ENCODE results near the gene SRGAP1. TPM values are rescaled to one million over a fixed set of nuclear protein-coding genes. Genes with fewer than 3 reads are reported as not detected.
A peak's percentile ranks its signal among the peaks of the same experiment; 100 is the strongest.

The SRGAP1 gene
- total and polyA plus RNA-seq, 2 of the 4 experiments (the other 2 are of a cell fraction) = 10.0 to 10.2 TPM

DNA sequence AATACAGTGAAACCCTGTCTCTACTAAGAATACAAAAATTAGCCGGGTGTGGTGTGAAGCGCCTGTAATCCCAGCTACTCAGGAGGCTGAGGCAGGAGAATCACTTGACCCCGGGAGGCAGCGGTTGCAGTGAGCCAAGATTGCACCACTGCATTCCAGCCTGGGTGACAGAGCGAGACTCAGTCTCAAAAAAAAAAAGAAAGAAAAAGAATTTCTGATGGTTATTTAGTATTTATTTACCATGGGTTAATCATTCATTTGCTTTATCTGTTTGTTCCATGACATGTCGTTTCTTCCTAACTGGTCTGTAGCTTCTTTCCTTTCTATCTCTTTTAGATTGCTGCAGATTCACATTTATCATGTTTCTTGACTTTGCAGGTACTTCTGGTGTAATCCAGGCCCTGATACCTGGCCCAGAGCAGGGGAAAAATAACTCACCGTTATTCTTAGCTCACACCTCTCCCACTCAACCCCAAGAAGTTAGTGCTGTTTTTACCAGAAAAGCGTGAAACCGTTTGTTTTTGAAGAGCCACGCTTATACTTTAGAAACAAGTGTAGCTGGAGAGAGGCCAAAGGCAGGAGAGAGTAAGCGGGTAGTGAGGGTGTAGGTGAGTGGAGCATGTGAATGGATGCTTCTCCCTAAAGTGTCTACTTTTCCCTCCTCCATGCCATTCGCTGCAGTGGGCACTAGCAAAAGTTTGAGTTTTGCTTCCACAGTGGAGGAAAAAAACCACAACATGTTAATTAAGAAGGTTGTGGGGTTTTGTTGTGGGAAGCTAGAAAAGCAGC lies 45.4 kb downstream of the SRGAP1 start:
- no peak for TF ChIP-seq FOS (IDR thresholded peaks at IDR 0.05; ENCODE audit: low read depth, low read length)
- TF ChIP-seq CEBPB (IDR thresholded peaks at IDR 0.05; ENCODE audit: low read depth, low read length) = peak; percentile 23; the same call in 1 of the 2 replicates
- POLR2A ChIA-PET (ENCODE audit: unreplicated experiment) = no interaction called here
- peak overlapping the region; percentile 22; the same call in 1 of the 2 replicates for H3K27ac ChIP-seq (ENCODE audit: insufficient read depth, low read length)

More for the DNA sequence above, 45.4 kb downstream of the SRGAP1 start:
- H4K20me1 ChIP-seq (ENCODE audit: insufficient read depth, low read length) = peaks cover 72% of the 10 kb centered on the region
- H2BK20ac ChIP-seq (ENCODE audit: low read depth, low read length) = no peak overlapping the region
- no peak overlapping the region for H4K91ac ChIP-seq (ENCODE audit: insufficient read depth, low read depth, low read length)
- H3K4me2 ChIP-seq (ENCODE audit: low read depth, low read length) = no peak overlapping the region
- ATAC-seq (ENCODE audit: low read depth) (peak; percentile 15), DNase-seq (no peak)
- no peak overlapping the region for H3K4ac ChIP-seq (ENCODE audit: low read depth, low read length)
- no CpG with 5 or more reads among the region's 12 CpGs for WGBS, 2 experiments (ENCODE audit: extremely low coverage in 2 of 2, insufficient read length in 1 of 2)
- no peaks in the 10 kb centered on the region for H3K9me3 ChIP-seq (ENCODE audit: control insufficient read depth, insufficient read depth, low read length)
- in situ Hi-C loops (cut with MboI; ENCODE audit: low sequenced_read_pairs) = no loop called here
- H4K5ac ChIP-seq (ENCODE audit: low read depth, low read length) = no peak overlapping the region
- intact Hi-C loops (cut with micrococcal nuclease) = no loop called here
- no peak overlapping the region for H3K14ac ChIP-seq (replicated peaks; ENCODE audit: low read depth, low read length)
- H2AK9ac ChIP-seq (replicated peaks; ENCODE audit: low read depth, low read length, poor library complexity) = no peak overlapping the region
- no peak overlapping the region for H3K9ac ChIP-seq (ENCODE audit: low read depth, low read length)
- H3K18ac ChIP-seq (ENCODE audit: low read depth, low read length) = no peak overlapping the region; the same call in 1 of the 2 replicates
- peaks cover 18% of the 10 kb centered on the region for H3K4me1 ChIP-seq (ENCODE audit: control insufficient read depth, insufficient read depth, low read length)
- no peak overlapping the region for H3K56ac ChIP-seq (ENCODE audit: extremely low read depth, insufficient read depth, low read length)
- no peak overlapping the region for H3K23ac ChIP-seq (ENCODE audit: low read depth, low read length)
- peaks cover 28 to 78% of the 10 kb centered on the region in 2 experiments for H3K79me1 ChIP-seq (ENCODE audit: low read depth in 1 of 2, low read length in 2 of 2)
- no peak overlapping the region for H2BK15ac ChIP-seq (ENCODE audit: low read depth, low read length)
- H3K36me3 ChIP-seq (ENCODE audit: control insufficient read depth, insufficient read depth, low read length) = peaks cover 12% of the 10 kb centered on the region
- H4K8ac ChIP-seq (ENCODE audit: low read depth in 2 of 2, low read length in 2 of 2) = no peak overlapping the region
- BruUV-seq (replicated peaks) = no TSS peak
- H3K27me3 ChIP-seq (ENCODE audit: control insufficient read depth, insufficient read depth, low read length) = no peaks in the 10 kb centered on the region
- peaks cover 17% of the 10 kb centered on the region for H3K9me1 ChIP-seq (ENCODE audit: insufficient read depth, low read length)
- dilution Hi-C loops (cut with HindIII; ENCODE audit: low sequenced_read_pairs, unreplicated experiment) = no loop called here
- H3K4me3 ChIP-seq (ENCODE audit: insufficient read depth, low read depth, low read length) = no peak overlapping the region
- no peak overlapping the region for H2BK5ac ChIP-seq (ENCODE audit: low read depth, low read length, poor library complexity, severe bottlenecking)
- CTCF ChIA-PET = interaction anchor here (0.6 to 1.0 kb wide), 2 partner anchors 39 to 47 kb away, joined by 3 read pairs; no protein-coding TSS in a partner anchor
- no peak overlapping the region for H2AFZ ChIP-seq (replicated peaks; ENCODE audit: low read length, poor library complexity)
- H2BK120ac ChIP-seq (ENCODE audit: low read depth, low read length) = no peak overlapping the region
- H2AK5ac ChIP-seq (ENCODE audit: low read depth, low read length) = no peak overlapping the region
